Measurements from ENCODE around the gene GARS1.
"Not testable (repeated sequence)": the region's sequence is repeated elsewhere in the genome, so short reads cannot be mapped to it uniquely, and the experiment has no call there.

Gene GARS1

DNA sequence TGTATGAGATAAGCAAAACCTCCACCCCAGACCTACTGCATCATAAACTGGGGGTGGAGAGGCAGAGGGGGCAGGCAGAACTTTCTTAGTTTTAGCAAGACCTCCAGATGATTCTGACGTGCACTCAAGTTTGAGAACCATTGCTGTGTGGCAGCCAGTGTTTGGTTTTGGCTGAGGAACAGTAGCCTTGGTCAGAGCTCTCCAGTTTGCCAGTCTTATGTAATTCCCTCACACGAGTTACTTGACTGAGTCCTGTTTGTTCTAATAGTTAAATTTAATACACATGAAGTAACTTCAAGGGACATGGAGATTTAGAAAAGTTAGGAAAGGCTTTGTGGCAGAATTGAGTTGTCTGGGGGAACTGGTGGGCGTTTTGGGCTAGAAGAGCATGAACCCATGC, 38.5 kb downstream of the GARS1 start:
- no peak for DNase-seq

DNA sequence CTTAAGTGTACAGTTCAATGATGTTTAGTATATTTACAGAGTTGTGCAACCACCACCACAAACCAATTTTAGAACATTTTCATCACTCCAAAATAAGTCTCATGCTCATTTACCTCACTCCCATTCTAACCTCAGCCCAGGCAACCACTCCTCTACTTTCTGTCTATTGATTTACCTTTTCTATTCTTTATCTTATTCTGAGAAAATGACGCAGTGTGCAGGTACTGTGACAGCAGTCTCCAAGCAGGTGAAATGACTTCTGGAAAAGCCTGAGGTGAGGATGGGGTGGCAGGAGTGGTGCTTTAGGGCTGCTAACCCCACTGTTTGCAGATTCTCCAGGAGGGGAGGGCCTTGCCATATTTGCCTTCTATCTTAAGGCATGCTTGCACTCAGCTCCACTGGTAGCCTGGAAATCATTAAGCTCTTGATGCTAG, 39.5 kb downstream of the GARS1 start:
- DNase-seq: no peak

DNA sequence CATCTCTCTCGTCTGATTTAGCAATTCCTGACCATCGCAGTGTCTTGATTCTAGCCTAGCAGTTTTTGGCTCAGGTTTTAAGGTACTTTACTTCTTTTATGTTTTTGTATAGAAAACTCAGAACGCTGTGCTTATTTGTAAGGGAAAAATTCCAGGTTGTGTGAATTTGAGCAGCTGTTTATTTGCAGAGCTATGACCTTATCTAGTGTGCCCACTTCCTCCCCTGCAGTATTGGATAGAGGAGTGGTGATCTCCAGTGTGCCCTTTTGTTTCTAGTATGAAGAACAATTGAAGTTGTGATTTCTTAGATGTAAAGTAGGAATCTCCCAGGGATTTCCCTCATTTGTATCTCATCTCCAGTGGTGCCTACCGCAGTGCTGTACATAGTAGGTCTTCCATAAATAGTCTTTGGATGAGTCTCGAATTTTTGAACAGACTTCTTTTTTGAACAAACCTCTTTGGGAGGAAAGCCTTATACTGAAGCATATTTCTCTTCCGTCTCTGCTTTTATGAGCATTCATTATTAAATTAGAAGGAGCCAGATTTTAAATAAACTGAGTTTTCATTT, 40.0 kb downstream of the GARS1 start:
- DNase-seq: no peak

DNA sequence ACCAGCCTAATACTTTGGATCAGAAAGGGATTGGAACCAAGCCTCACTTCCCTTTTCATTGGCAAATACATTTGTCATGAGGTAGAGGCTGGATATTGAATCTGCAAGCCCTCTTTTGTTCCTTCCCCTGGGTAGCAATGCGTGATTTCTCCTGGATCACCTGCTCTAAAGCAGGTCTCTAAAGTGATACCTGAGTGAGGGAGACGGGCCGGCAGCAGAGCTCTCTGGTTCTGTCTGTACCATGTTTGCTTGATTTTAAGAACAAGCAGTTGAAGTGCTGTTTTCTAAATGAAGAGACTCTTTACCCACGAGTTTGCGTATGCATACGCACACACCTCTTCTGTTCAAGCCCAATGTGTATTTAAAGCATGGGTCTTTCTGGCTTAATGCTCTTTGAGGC, 41.1 kb downstream of the GARS1 start:
- DNase-seq: no peak

DNA sequence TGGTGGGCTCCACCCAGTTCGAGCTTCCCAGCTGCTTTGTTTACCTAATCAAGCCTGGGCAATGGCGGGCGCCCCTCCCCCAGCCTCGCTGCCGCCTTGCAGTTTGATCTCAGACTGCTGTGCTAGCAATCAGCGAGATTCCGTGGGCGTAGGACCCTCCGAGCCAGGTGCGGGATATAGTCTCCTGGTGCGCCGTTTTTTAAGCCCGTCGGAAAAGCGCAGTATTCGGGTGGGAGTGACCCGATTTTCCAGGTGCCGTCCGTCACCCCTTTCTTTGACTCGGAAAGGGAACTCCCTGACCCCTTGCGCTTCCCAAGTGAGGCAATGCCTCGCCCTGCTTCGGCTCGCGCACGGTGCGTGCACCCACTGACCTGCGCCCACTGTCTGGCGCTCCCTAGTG, 47.6 kb downstream of the GARS1 start:
- not testable (repeated sequence) for DNase-seq

DNA sequence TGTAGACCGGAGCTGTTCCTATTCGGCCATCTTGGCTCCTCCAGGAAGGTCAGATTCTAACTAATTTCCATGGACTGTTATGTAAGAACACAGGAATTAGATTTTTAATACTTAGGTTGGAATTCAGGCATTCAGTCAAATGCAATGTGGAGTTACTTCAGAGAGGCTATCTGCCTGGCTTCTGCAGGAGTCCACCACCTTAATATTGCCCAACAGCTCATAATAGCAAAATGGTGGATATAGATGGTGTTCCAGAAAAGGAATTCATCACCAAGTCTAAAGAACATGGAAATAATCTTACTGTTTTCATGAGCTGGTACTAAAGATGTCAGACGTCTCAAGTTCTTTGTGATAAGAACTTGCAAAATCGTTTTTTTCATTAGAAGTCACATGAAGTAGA, 48.1 kb downstream of the GARS1 start:
- DNase-seq: no peak

DNA sequence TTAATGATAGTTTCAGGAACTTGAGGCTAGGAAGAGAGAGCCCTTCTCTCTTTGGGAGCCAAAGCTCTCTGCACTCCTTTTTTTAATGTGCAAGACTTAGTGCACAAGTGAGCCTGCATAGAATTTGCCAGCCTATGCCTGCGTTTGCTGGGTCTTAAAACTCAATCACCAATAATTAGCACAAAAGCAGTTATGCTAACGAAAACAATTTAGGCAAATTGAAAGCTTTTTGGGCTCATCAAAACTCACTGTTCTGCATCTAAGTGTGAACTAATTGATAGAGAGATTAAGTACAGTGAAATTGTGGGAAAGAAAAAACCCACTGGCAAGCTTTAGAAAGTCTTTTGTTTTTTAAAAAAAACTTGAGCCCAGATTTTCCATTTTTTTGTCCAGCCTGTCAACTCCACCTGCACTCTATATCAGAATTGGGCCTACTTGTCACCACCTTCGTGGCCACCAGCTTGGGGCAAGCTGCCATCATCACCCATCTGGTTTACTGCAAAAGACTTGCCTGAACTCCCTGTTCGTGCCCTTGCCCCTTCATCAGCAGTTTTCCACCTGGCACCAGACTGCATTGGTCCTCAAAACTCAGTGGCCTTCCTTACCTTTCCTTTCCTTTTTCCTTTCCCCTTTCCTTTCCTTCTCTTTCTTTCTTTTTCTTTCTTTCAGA, 49.7 kb downstream of the GARS1 start:
- DNase-seq: no peak

DNA sequence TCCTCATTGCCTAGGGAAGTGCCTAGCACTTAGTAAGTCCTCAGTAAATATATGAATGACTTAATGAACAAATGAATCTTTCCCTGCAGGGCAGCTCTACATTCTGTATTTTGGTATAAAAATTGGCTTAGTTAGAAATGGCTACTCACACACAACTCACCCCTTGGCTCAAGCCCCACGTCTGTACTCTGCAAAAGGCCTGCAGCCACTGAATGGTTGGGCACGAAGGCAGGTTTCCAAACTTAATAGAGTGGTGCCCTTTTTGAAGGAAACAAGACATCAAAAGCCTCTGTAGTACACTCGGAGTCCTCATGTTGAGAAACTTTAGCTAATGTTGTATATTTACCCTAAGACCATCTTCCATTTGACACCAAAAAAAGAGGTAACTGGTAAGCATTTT, 51.0 kb downstream of the GARS1 start:
- no peak for DNase-seq

DNA sequence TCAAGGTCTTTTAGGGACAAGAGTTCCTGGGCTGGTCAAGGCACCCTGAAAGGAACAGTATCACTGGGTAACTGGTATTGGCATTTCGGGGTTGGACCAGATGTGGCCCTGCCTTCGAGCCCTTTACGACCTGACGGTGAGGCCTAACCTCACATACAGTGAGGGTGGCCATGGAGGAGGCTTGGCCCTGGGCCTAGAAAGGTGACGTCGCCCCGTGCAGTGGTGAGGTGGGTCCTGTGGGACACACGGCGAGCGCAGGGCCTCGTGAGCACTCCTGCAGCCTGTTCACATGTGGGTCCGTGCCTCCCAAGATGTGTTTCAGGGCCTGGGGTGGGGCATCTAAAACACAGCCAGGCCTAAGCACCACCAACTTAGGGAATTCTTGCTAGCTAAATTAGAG, 51.5 kb downstream of the GARS1 start:
- no peak for DNase-seq

DNA sequence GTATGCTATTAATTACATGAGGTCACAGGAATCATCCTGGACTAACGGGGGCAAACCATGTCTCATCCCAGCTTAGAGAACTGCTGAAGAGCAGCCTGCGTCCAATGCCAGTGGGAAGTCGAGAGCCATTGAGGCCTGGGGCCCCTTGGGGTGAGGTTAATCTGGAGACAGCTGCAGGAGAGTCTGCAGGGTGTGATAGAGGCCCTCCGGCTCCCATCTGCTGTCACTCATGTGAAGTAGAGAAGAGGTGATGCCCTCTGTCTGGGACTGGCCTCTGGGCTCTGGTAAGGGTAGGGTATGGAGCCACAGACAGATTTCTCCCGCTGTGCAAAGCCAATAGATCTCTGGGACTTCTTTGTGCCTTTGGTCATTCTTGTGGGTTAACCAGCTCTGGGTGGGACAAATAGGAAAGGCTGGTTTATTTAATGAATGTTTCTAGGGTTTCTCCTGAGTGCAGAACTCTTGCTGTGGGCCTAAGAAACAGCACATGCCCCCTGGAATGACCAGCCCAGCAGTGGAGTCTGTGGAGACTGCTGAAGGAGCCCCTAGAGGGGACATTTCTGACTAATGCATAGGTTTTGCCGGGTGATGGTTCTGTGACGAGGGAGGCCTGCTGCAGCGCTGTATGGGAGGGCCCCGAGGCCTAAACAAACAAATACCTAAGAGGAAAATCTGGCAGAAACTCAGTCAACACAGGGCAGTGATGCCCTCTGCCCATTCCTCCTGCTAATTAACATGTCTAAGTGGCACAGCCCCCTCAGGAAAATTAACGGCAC, 53.1 kb downstream of the GARS1 start:
- no peak for DNase-seq

DNA sequence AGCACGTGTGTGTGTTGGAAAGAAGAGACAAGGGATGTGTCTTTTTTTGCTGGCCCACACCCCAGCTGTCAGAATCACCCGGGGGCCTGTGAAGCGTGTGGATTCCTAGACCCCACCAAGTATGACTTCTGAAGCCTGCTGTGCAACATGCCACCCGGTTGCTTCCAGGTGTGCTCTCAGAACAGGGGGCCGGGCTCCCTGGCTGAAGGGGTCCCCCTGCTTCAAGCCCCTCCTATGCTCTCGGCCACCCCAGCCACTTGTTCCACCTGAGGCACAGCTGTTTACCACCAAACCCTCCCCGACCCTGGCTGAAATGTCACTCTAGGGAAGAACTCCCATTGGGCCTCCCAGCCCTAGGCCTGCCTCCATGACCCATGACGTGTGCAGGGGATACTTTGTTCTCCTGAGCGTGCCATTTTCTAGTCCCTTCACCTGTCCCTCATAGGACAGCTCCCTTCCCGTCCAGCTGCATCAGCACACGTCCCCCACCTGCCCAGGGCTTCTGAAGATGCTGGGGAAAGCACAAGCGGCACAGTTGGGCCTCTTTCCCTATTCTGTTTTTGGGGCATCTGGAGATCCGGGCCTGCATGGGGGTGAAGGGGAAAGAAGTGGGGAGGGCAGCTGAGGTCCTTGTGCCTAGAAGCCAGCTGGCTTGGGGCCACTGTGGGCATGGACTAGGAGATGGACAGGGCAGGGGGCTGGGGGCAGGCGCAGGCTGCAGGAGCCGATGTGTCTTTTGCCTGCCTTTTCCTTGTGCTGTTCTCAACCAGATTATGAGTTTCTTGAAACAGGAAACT, 54.3 kb downstream of the GARS1 start:
- DNase-seq: no peak

DNA sequence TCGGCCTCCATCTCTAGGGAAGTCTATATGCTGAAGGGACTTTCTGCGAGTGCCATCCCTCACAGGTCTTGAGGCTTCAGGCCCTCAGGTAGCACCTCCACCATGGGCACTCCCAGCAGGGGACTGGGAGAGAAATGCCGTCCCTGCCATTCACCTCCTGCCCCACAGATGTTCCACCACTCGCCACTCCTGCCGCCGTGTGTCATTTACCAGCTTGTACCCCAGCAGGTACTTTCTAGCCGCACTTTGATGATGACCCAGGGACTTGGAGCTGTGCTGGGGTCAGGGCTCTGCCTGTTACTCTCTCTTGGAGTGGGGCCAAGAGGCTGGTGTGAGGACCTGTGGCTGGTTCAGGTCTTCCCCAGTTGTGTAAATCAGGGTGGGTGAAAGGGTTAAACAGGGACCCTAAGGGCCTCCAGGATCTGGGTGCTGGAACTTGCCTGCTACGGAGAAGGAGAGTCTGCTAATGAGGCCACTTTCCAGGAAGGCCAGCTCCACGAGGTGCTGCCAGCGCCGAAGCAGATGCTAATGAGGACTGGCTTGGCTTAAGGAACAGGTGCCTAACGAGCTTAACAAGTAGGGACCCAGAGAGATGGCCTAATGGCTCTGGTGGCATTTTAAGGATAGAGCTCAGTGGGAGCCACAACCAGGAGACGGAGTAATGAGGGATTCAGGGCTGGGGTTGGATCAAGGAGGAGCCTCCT, 55.2 kb downstream of the GARS1 start:
- DNase-seq: no peak

DNA sequence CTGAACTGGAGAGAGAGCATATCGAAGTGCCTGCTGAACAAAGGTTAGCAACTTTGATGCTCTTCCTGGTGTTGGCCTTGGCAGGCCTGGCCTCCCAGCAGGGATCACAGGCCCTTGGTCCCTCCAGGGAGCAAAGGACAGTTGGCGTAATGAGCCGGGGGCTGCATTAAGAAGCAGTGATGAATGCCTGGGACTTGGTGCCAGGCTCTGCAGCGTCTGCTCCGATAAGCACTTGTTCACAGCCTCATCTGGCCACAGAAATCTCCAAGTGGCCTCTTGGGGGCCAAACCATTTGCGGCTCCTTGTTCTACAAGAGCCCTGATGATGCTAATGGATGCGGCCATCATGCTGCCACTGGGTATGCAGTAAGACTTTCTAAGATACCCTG, 55.7 kb downstream of the GARS1 start:
- no peak for DNase-seq

DNA sequence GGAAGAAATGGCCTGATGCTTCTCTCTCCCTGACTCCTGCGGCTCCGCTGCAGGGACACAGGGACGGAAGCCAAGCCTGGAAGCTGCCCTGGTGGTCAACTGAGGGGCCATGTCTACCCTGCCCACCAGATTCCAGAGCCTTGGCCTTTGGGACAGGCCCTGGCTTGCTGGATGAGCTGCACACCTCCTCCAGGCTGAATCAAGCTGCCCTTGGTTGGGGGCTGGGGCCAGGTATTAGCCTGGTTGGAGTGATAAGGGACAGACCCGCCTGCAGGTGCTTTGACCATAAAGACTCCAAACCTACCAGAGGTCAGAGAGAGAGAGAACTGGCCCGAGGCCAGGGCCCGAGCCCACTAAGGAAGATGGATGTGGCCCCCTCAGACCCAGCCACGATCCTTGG, 57.5 kb downstream of the GARS1 start:
- DNase-seq: no peak

DNA sequence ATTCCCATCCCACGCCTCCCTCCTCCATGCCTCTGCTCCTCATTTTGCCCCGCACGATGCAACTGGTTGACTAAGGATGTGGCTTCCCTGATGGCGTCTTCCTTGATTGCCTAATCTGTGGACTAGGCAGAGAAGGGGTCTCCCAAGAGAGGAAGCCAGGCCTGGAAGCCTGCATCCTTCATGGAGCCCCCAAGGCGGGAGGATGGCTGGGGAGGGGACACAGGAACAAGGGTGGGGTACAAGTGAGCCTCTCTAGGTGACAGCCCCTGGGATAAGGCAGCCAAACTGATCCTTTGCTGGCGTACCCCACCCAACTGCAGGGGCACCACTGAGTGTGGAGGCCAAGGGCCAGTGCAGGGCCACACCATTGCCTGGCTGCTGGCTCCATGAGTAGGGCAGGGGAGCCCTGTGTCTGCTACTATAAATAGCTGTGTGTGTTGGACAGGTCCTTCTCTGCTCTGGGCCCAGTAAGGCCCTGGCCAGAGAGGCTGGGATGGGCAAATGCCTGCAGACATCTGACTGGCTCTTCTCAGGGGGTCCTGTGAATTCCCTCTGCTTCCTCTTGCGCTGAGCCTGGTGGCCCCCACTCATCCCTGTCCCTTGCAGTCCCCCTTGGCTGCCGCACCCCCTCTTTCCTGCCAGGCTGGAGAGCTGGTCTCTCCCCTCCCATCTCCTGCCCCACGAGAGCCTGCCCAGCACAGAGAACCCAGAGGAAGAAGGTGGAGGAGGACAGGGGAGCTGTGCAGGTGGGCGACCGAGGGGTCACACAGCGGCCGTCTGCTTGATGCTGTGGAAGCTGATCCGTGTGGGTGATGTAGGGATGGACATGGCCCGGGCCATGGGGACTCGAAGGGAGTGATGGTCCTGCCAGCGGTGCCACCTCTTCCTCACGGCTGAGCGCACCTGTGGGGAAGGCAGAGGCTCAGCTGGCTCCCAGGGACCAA, 58.3 kb downstream of the GARS1 start:
- DNase-seq: no peak

DNA sequence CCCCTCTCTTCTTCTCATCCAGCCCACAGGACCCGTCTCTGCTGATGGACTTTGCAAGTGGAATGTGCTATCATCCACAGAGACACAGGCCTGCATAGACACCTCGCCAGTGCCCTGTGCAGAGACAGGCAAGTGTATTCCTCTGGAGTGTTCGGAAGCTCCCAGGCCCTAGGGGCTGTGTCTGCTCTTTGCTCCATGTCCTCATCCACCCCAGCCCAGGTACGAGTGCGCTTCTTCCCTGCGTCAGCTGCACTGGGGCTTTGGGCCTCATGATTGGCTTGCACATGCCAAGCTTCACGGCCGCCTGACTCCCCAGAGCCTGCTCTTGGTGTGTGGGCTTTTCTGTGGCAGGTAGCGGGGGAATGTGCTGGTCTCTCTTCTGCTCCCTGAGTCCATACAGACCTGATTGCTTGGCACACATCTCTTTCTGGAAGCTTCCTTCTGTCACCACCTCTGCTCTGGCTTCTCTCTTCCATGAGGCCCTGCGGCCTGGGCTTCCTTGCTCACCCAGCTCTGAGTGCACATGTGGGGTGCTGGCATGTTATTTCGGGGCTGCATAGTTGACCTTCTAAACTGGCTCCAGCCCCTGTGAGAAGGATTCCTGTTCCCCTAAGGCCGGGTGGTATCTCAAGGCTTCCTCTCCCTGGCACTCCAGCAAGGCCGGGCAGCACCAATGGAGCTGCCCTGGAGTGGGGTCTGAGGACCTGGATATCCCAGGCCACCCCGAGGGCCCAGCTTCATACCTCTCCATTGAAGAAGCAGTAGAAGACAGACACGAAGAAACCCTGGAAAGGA, 59.8 kb downstream of the GARS1 start:
- DNase-seq: no peak

DNA sequence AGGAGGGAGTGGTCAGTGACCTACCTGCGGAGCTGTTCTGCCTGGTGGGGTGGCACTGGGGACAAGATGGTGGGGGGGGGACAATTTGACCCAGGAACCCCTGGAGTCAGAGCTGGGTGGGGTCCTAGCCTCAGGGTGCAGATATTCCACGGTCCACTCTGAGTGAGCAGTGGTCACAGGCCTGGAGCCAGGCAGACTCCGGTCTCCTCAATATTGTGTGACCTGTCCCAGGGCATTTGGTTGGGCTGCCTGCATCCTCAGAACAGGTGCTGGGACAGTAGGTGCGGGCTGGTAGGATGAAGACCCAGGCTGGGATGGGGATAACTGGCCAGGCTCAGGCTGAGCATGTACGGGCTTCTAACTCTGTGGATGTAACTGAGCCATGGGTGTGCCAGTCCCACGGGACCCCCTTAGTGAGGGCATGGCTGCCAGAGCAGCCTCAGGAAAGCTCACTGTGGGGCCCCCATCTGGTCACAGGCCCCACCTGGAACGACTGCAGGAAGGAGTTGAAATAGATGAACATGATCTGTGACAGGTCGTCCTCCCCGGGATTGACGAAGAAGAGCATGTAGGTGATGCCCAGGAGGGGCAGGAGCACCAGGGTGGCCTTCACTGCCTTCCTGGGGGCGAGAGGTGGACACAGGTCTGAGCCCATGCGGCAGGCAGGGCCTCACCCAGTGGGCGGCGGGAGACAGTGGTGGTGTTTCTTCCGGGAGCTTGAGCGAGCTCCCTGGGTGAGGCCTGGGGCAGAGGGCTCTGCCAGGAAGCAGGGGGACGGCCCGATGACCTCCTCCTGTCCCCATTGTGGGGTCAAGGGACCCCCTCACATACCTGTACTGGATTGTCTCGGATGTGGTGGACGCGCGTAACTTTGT, 60.7 kb downstream of the GARS1 start:
- DNase-seq: no peak

DNA sequence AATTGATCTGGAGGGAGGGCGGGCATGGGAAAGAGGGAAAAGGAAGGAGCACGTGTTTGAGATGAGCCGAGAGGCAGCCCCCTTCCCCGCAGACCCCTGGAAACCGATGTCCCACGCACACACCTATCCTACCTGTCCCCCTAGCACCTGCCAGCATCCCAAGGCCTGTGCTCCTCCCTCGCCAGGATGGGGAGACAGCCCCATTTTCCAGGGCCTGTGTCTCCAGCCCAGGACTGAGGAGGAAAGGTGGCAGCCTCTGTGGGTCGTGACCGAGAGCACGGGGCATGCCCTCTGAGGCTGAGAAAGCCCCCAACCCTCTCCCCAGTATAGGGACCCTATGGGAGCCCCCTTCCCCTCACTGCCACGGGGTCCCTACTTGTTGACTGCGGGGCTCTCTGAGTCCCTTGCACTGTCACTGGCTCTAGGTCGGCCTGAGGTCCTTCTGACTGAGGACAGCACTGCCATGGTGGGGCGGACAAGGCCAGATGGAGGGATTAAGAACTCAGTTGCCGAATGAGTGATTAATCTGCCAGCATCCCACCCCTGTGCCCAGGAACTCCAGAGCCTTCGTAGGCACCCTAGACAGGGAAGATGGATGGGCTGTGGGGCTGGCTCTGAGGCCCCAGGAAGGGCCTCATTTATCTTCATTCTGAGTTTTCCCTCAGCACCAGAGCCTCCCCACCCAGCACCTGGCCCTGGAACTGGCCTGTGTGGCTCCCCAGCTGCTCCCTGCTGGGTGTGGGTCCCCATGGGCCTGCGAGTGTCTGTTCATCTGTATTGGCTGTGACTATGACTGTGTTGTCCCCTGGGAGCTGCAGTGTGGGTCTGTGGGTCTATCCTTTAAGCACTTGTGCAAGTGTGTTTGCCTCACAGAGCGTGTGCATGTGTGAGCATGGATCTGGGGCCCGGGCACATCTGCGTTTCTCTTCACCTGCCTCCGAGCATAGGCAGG, 61.6 kb downstream of the GARS1 start:
- no peak for DNase-seq

DNA sequence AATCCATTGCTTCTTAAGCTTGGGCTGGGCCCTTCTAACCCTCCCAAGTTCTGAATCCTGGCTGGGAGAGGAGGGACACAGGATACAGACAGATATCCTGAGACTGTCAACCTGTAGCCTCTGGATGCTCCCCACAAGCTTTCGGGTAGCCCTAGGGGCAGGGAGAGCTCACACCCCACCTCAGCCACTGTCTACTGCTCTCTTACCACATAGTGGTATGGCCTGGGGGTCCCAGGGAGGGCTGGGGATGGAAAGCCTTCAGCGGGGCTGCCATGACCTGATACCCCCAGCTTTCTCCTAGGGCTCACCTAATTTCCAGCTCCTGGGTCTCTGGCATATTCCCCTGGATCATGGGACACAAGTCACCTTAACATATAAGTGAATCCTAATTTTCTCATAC, 62.5 kb downstream of the GARS1 start:
- DNase-seq: no peak

All from cortex of kidney (tissue), 1 donor.